K562 (cell line): ENCODE measurements around the gene PLD1. TPM values are rescaled to one million over a fixed set of nuclear protein-coding genes. Genes with fewer than 3 reads are reported as not detected.

ENCODE experiments used
- ATAC-seq: fragments of 200-7000 bp; cut with Tn5 transposase; 3 replicates; pipeline ENCODE4 v1.9.1; 2020; ENCODE audit warnings: moderate library complexity
- BruUV-seq: library from RNA; stranded (reverse); fragments of 400-500 nt; replicated peaks from 2 replicates; lab custom pipeline; 2021; lab: Mats Ljungman, UMichigan
- CTCF ChIA-PET: fragments of 300-600 bp; formaldehyde crosslinking; extraction: SDS; loops from one replicate; lab custom pipeline; 2021; ENCODE audit warnings: low intra/inter-chr PET ratio; lab: Yijun Ruan, JAX
- POLR2A ChIA-PET: fragments of 300-600, 350-650 bp; sonication (Branson Sonifier 250); formaldehyde crosslinking; extraction: SDS; loops from one replicate; lab custom pipeline; 2021; ENCODE audit warnings: antibody characterized with exemption, inconsistent platforms; lab: Yijun Ruan, JAX
- DNase-seq, 4 experiments: peaks; one replicate each; pipeline versions ENCODE4 v3.0.0 to v3.0.0-alpha.2; 2011 to 2018; ENCODE audit warnings: low spot score in 3 of 4, mixed read lengths in 3 of 4; ENCODE audit errors: extremely low read depth in 1 of 4
- FAIRE-seq: peaks from 2 replicates; lab custom pipeline; 2011; peaks lifted over from hg19 to GRCh38; lab: Jason Lieb, UNC
- H2AFZ ChIP-seq: 2 replicates; pipeline ENCODE4 v1.6.0; 2011; ENCODE audit warnings: low read depth, low read length, control low read depth, inconsistent platforms
- H3K27ac ChIP-seq: fragments of 200-600 bp; 3 replicates; pipeline ENCODE4 v1.8.0; 2011; ENCODE audit warnings: low read depth, mild to moderate bottlenecking, control low read depth, inconsistent platforms, low read length, moderate library complexity, mixed read lengths; ENCODE audit errors: extremely low read depth
- H3K27me3 ChIP-seq, 2 experiments: fragments of 300-600 bp in 1 of 2; 2 replicates in 1 of 2; 3 replicates in 1 of 2; pipeline versions ENCODE4 v1.6.0 to v1.8.0; 2011; ENCODE audit warnings: inconsistent platforms in 2 of 2, low read length in 2 of 2, mild to moderate bottlenecking in 1 of 2, mixed read lengths in 1 of 2, moderate library complexity in 1 of 2; ENCODE audit not compliant: control insufficient read depth in 2 of 2, insufficient read depth in 2 of 2
- H3K36me3 ChIP-seq: fragments of 300-600 bp; 3 replicates; pipeline ENCODE4 v1.8.0; 2011; ENCODE audit warnings: mild to moderate bottlenecking, low read length, inconsistent platforms; ENCODE audit not compliant: control insufficient read depth, insufficient read depth
- H3K4me1 ChIP-seq, 2 experiments: fragments of 200-600 bp in 1 of 2; replicated peaks in 1 of 2; 2 replicates in 1 of 2; 3 replicates in 1 of 2; pipeline versions ENCODE4 v1.5.1 to v1.8.0; 2011; ENCODE audit warnings: inconsistent platforms in 2 of 2, low read length in 2 of 2, mild to moderate bottlenecking in 1 of 2, mixed read lengths in 1 of 2, moderate library complexity in 1 of 2; ENCODE audit not compliant: control insufficient read depth in 2 of 2, insufficient read depth in 2 of 2
- H3K4me2 ChIP-seq: 2 replicates; pipeline ENCODE4 v1.6.1; 2011; ENCODE audit warnings: low read length, control low read depth, inconsistent platforms, mixed read lengths; ENCODE audit not compliant: insufficient read depth
- H3K4me3 ChIP-seq: fragments of 200-600 bp; sonication (generic), shearing (Covaris generic); 2 replicates; pipeline ENCODE4 v1.5.1; 2016; ENCODE audit warnings: control low read depth, inconsistent platforms
- H3K79me2 ChIP-seq: fragments of 200-600 bp; 3 replicates; pipeline ENCODE4 v1.8.0; 2011; ENCODE audit warnings: low read length, inconsistent platforms; ENCODE audit not compliant: control insufficient read depth, insufficient read depth
- H3K9ac ChIP-seq, 2 experiments: 2 replicates each; pipeline versions ENCODE4 v1.6.0 to v1.6.1; 2011; ENCODE audit warnings: low read depth in 2 of 2, low read length in 2 of 2, control low read depth in 1 of 2, inconsistent platforms in 1 of 2, mild to moderate bottlenecking in 1 of 2, mixed read lengths in 1 of 2; ENCODE audit not compliant: insufficient read depth in 1 of 2
- H3K9me1 ChIP-seq: one replicate; pipeline ENCODE4 v1.6.0; 2011; ENCODE audit warnings: inconsistent platforms, mild to moderate bottlenecking, low read length, moderate library complexity; ENCODE audit not compliant: control insufficient read depth, insufficient read depth
- H3K9me3 ChIP-seq: replicated peaks from 2 replicates; pipeline ENCODE4 v1.5.1; 2011; ENCODE audit warnings: low read depth, low read length, inconsistent platforms; ENCODE audit not compliant: control insufficient read depth, insufficient read depth
- H4K20me1 ChIP-seq: replicated peaks from 2 replicates; pipeline ENCODE4 v1.6.1; 2011; ENCODE audit warnings: low read length, inconsistent platforms, mixed read lengths; ENCODE audit not compliant: control insufficient read depth, insufficient read depth
- FOSL1 ChIP-seq: fragments of 200-800 bp; sonication (Bioruptor generic); conservative IDR thresholded peaks from 2 replicates; pipeline ENCODE4 v1.6.1; 2016; ENCODE audit warnings: missing genetic modification characterization, missing compliant biosample characterization
- JUNB ChIP-seq: fragments of 450-650 bp; formaldehyde crosslinking; conservative IDR thresholded peaks from 2 replicates; pipeline ENCODE4 v1.4.0; 2020; ENCODE audit warnings: mild to moderate bottlenecking
- RUNX1 ChIP-seq: sonication (generic); IDR thresholded peaks from 2 replicates; pipeline ENCODE4 v1.6.1; 2016; ENCODE audit warnings: antibody characterized with exemption, low read depth
- ZNF77 ChIP-seq: fragments of 250-450 bp; sonication (Bioruptor Pico); IDR thresholded peaks from 2 replicates; pipeline ENCODE4 v1.5.0; 2020
- WGBS: fragments of 100-300 bp; shearing (Covaris generic); methylation state at CpG from one replicate; pipeline ENCODE4 v1.1.6; 2016; ENCODE audit warnings: low coverage, mixed read lengths; ENCODE audit not compliant: insufficient coverage; ENCODE audit errors: missing lambda C conversion rate; 5-methylcytosine and 5-hydroxymethylcytosine counted together
- in situ Hi-C: fragments of 300-500 bp; cut with MboI; formaldehyde crosslinking; loops from 4 replicates; pipeline ENCODE4 v1.15.0; 2018; ENCODE audit warnings: inconsistent platforms, mixed read lengths
- intact Hi-C: fragments of 100-400 bp; cut with micrococcal nuclease; formaldehyde crosslinking; loops from 2 replicates; pipeline ENCODE4 v1.14.2; 2022
- polyA plus RNA-seq, 8 experiments: library from polyadenylated mRNA; depleted of rRNA in 4 of 8; stranded (reverse) in 5 of 8; unstranded in 3 of 8; fragments of >200 nt; fragmentation: Nextera tagmentation in 2 of 8; fragmentation: Illumina TruSeq in 1 of 8; extraction: Ambion mirVana in 2 of 8; extraction: Trizol in 1 of 8; gene quantifications; 2 replicates each; pipeline versions ENCODE4 v1.2.1 to v1.2.3, GENCODE V29; 2011 to 2014; ENCODE audit warnings: inconsistent platforms in 1 of 8, missing spikeins in 1 of 8
- total RNA-seq, 7 experiments: library from RNA; depleted of rRNA in 6 of 7; stranded (reverse); fragments of >200 nt in 6 of 7; fragmentation: Illumina TruSeq in 2 of 7; extraction: Trizol in 2 of 7; gene quantifications; 2 replicates each; pipeline versions ENCODE4 v1.2.1 to v1.2.3, GENCODE V29; 2011 to 2021; ENCODE audit warnings: low replicate concordance in 1 of 7
- TF ChIP-seq, protein P1 (sequence below): IDR thresholded peaks from 2 replicates; pipeline ENCODE4 v1.6.1; 2011; ENCODE audit warnings: borderline replicate concordance, low read depth, mild to moderate bottlenecking, moderate library complexity, low read length; ENCODE audit not compliant: insufficient read depth, poor library complexity, severe bottlenecking
- TF ChIP-seq, protein P2 (sequence below): fragments of 450-650 bp; conservative IDR thresholded peaks from 2 replicates; pipeline ENCODE4 v1.6.1; 2016; ENCODE audit warnings: missing genetic modification characterization, low read depth, mild to moderate bottlenecking, control low read depth, missing compliant biosample characterization
- TF ChIP-seq, protein P3 (sequence below), 2 experiments: fragments of 450-650 bp in 1 of 2; sonication (generic) in 1 of 2; formaldehyde crosslinking; conservative IDR thresholded peaks; 2 replicates each; pipeline versions ENCODE4 v1.4.0 to v1.8.1; 2020 to 2022; ENCODE audit warnings: mild to moderate bottlenecking in 1 of 2, missing genetic modification reagents in 1 of 2

The PLD1 gene
- total and polyA plus RNA-seq, 9 of the 15 experiments (the other 6 are each of a cell fraction or from before 2014, with no cell fraction given) = 8.4 to 26.1 (median 18.6) TPM

DNA sequence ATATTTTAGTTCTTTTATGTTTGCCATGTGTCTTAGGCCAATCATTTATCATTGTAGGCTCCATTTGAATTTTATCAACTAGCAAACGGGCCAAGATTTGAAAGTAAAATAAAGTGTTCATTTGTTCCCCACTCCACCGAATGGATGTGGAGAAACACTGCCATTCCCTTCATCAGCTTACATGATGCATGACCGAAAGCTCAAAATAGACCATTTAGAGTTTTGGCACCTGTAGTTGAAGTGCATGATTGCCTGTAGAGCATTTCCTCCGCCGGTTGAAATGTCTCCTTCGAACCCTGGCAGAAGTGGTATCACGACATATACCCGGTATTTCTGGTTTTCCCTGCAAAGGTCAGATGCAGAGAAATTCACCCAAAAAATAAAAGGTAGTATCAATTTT lies 165.6 kb downstream of the PLD1 start:
- no peak overlapping the region for H3K9ac ChIP-seq
- no peaks in the 10 kb centered on the region; the same call in 2 of the 3 replicates for H3K36me3 ChIP-seq
- H3K4me2 ChIP-seq = no peak overlapping the region
- no peaks in the 10 kb centered on the region for H3K79me2 ChIP-seq
- no peak for FAIRE-seq
- no TSS peak for BruUV-seq
- no peak for DNase-seq
- no peaks in the 10 kb centered on the region for H3K9me1 ChIP-seq
- H3K27ac ChIP-seq = no peak overlapping the region
- 75% methylated on average over 8 of the region's 8 CpGs for WGBS
- ChIA-PET POLR2A (no interaction called here), CTCF (interaction anchor here (3.8 kb wide), 1 partner anchor 127 kb away, joined by 24 read pairs; no protein-coding TSS in a partner anchor)
- H2AFZ ChIP-seq = no peak overlapping the region
- H4K20me1 ChIP-seq = no peaks in the 10 kb centered on the region
- peaks cover 0 to 4% of the 10 kb centered on the region in 2 experiments; a peak in 1 of 5 replicates for H3K4me1 ChIP-seq
- H3K4me3 ChIP-seq = no peak overlapping the region
- no peaks in the 10 kb centered on the region for H3K9me3 ChIP-seq
- ATAC-seq = no peak
- intact Hi-C loops = no loop called here
- no peak for TF ChIP-seq JUNB (CRISPR knock-in tag)
- no peaks in the 10 kb centered on the region for H3K27me3 ChIP-seq
- in situ Hi-C loops = no loop called here

DNA sequence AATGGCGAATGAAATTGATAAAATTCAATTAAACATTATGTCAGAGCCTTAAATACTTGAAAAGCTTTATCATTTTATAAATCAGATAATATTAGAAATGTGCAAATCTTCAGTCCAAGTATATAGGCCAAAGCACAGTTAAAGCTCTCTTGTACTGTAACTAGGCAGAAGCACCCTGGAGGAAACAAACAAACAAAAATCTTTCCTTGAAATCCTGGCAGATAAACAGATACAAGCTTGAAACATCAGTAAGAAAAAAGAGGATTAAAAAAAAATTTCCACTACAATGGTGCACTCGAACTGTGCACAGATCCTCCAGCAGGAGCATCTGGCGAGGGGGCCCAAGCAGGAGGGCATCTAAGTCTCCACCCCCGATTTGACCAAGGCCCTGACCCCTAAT lies 166.6 kb downstream of the PLD1 start:
- intact Hi-C loops = no loop called here
- ChIA-PET POLR2A (interaction anchor here (0.5 to 0.7 kb wide), 2 partner anchors 128 to 201 kb away, joined by 3 to 4 read pairs; no protein-coding TSS in a partner anchor), CTCF (no interaction called here)
- WGBS = 44% methylated on average over 4 of the region's 4 CpGs
- Histone ChIP-seq H3K4me3 (no peak overlapping the region), H3K9me1 (no peaks in the 10 kb centered on the region)
- no TSS peak for BruUV-seq
- TF ChIP-seq, protein P1, sequence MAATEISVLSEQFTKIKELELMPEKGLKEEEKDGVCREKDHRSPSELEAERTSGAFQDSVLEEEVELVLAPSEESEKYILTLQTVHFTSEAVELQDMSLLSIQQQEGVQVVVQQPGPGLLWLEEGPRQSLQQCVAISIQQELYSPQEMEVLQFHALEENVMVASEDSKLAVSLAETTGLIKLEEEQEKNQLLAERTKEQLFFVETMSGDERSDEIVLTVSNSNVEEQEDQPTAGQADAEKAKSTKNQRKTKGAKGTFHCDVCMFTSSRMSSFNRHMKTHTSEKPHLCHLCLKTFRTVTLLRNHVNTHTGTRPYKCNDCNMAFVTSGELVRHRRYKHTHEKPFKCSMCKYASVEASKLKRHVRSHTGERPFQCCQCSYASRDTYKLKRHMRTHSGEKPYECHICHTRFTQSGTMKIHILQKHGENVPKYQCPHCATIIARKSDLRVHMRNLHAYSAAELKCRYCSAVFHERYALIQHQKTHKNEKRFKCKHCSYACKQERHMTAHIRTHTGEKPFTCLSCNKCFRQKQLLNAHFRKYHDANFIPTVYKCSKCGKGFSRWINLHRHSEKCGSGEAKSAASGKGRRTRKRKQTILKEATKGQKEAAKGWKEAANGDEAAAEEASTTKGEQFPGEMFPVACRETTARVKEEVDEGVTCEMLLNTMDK = no peak
- no peak for TF ChIP-seq RUNX1
- TF ChIP-seq ZNF77 (CRISPR knock-in tag) = no peak
- TF ChIP-seq FOSL1 (tag) = no peak
- TF ChIP-seq, protein P2, sequence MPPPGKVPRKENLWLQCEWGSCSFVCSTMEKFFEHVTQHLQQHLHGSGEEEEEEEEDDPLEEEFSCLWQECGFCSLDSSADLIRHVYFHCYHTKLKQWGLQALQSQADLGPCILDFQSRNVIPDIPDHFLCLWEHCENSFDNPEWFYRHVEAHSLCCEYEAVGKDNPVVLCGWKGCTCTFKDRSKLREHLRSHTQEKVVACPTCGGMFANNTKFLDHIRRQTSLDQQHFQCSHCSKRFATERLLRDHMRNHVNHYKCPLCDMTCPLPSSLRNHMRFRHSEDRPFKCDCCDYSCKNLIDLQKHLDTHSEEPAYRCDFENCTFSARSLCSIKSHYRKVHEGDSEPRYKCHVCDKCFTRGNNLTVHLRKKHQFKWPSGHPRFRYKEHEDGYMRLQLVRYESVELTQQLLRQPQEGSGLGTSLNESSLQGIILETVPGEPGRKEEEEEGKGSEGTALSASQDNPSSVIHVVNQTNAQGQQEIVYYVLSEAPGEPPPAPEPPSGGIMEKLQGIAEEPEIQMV (tag) = no peak
- TF ChIP-seq, protein P3, sequence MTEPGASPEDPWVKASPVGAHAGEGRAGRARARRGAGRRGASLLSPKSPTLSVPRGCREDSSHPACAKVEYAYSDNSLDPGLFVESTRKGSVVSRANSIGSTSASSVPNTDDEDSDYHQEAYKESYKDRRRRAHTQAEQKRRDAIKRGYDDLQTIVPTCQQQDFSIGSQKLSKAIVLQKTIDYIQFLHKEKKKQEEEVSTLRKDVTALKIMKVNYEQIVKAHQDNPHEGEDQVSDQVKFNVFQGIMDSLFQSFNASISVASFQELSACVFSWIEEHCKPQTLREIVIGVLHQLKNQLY (CRISPR knock-in tag; conservative IDR thresholded peaks at IDR 0.05) = no peak
- TF ChIP-seq, all 486 proteins: peak for 0
- H2AFZ ChIP-seq = no peak overlapping the region
- FAIRE-seq = no peak
- no peak overlapping the region for H3K27ac ChIP-seq
- no peak for DNase-seq
- H4K20me1 ChIP-seq = no peaks in the 10 kb centered on the region
- no peak for ATAC-seq
- no peak overlapping the region for H3K4me2 ChIP-seq
- H3K79me2 ChIP-seq = no peaks in the 10 kb centered on the region
- no peaks in the 10 kb centered on the region for H3K27me3 ChIP-seq
- H3K9ac ChIP-seq = no peak overlapping the region
- H3K9me3 ChIP-seq = no peaks in the 10 kb centered on the region
- in situ Hi-C loops = no loop called here
- peaks cover 2% of the 10 kb centered on the region; the same call in 2 of the 3 replicates for H3K36me3 ChIP-seq
- peaks cover 0 to 4% of the 10 kb centered on the region in 2 experiments; a peak in 1 of 5 replicates for H3K4me1 ChIP-seq
